Activated CD4-positive, alpha-beta T cell treated with anti-CD3 and anti-CD28 coated beads for 4 hours (primary cell): Measurements from ENCODE around the gene KRTAP10-3.
"Not testable (repeated sequence)": the region's sequence is repeated elsewhere in the genome, so short reads cannot be mapped to it uniquely, and the experiment has no call there.

Source experiments
- DNase-seq, 2 donors: peaks; one replicate each; pipeline ENCODE4 v3.0.0-alpha.2; 2020

KRTAP10-3 gene

DNA sequence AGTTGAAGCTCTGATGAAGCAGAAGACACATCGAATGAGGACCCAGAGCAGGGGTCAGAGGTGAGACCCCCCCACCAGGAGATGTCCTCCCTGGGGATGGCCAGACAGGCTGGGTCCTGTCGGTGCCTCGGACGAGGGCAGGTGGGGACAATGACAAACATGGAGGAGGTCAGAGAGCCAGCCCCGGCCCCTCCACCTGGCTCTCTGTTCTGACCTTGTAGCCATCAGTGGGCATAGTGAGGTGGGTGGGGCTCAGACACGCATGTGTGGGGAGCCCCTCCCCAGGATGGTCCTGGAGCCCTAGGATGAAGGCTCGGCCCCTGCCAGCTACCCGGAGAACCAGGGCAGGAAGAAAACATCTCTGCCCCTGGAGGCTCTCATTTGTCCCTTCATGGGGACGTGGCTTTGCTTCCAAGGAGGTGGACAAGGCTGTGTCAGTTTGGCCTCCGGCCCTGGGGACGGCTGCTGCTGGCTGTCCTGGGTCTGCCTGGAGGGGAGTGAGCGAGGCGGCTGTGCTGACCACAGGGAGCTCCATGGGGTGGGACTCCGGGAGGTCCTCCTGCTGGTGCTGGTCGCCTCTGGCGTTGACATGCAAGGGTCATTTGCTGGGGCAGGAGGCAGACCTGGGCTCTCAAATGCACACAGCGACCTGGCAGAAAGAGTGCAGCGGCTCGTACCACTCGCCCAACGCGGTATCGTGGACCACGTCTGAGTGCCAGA, 31.2 kb upstream of the KRTAP10-3 start:
- no peak for DNase-seq

DNA sequence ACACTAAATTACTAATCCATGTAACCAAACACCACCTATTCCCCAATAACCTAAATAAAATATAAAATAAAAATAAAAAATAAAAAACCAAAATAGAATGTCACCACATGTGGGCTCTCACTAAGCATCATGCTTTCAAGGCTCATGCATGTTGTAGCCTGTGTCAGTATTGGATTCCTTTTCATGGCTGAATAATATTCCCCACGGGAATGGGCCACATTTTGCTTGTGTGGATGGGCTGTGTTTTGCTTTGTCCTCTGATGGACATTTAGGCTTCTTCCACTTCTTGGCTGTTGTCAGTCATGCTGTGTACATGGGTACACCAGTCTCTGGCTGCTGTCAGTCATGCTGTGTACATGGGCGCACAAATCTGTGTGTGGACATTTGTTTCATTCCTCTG, 30.5 kb upstream of the KRTAP10-3 start:
- no peak for DNase-seq

DNA sequence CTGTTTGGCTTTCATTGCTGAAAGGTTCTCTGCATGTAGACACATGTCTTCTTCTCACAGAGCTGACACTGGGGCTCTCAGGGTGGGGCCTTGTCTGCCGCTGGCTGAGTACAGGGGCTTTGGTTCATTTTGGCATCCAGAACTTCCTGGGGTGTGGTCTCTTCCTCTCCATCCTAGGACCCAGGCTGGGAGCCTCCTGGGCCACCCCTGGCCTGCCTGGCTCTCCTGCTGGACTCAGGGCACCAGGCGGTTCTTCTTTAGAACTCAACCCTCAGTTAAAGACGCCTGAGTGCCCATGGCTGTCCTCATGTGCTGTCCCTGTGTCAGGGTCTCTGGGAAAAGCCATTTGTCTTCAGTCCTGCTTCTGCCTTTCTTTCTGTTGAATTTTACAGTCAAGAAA, 27.3 kb upstream of the KRTAP10-3 start:
- no peak for DNase-seq

DNA sequence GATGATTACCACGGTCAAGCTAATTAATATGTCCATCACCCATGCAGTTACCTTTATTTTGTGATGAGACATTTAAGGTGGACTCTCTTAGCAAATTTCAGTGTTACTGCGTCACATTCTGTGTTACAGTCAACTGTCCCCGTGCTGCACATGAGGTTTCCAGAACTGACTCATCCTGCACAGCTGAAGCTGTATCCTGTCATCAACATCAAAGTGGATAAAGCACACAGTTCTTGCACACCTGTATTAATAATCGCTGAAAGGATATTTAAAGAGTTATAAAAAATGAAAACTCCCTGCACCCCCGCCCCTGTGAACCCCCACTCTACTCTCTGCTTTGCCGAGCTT, 25.2 kb upstream of the KRTAP10-3 start:
- peak in 1 of 2 donors; percentile 21 for DNase-seq

DNA sequence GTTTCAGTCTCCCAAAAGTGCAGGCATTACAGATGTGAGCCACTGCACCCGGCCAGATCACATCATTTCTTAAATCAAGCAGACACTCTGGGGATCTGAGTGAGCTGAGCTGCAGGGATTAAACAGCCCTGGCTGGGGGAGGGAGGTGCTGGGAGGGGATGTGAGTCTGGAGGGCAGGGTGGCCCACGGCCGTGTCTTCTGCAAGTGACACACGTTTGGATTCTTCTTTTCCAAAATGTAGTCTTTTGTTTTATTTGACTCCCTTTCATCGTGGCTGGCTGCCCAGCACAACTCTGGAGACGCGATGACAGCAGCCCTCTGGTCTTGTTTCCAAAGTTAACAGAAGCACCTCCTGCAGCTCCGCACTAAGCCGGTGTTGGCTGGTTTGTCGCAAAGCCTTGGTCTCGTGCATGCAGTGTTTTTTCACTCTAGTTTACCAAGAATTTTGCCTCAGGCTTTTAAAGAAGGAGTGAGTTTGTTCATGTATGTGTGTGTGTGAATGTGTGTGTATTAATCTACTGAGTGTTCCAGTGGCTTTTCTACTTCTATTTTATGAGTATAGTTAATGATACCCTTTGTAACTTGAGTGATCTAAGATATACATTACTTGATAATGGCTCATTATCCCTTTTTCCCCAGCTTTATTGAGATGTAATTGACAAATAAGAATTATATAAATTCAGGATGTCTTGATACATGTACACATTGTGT, 24.6 kb upstream of the KRTAP10-3 start:
- no peak for DNase-seq

DNA sequence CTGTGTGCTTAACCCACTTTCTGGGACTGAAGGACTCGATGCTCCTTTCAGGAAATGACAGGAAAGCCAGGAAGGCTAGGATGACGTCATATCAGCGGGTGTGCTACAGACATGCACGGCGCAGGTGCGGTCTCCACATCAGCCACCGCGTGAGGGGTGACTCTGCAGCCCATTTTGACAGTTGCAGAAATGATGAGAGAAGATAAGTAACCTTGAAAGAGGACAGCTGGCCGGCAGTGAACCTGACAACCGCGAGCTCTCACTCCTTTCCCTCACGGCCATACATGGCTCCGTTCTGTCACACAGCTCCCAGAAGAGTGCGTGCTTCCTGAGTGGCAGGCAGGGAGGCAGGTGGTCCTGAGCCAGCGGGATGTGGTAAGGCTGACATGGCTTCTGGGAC, 23.5 kb upstream of the KRTAP10-3 start:
- DNase-seq: no peak

DNA sequence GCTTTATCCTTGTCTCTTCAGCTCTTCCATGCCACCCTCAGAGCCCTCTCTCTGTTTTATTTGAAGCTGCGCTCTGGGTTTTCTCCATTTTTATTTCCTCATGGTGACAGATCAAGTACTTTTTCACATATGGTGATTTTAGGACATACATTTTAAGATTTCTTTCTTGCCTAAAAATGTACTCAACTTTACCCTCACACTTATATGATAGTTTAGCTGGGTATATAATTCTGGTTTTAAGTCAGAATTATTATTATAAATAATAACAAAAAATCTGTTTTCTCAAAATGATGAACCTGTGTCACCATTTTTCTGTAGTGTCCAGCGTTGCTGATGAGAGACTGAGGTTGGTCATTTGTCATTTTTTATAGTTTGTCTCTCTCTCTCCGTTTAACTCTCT, 22.6 kb upstream of the KRTAP10-3 start:
- no peak for DNase-seq

DNA sequence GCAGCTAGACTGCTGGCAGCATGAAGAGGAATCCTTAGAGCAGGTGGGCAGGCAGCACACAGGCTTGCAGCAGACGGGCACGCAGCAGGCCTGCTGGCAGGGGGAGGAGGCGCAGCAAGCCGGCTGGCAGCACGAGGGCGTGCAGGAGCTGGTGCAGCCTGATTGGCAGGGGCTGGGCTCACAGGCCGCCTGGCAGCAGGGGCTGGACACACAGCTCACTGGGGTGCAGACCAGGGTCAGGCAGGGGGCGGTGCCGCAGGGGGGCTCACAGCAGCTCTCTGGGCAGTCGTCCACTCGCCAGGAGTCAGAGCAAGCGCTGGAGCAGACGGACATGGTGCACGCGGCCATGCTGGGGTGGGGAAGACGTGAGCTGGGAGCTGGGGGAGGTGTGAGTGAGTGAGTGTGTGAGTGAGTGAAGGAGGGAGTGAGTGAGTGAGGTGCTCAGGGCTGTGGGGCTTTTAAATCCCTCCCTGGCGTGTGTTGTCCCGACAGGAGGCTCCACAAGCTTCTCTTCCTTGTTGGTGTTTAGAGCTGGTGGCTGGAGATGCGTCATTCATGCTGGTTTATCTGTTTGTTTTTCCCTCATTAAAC, 21.7 kb upstream of the KRTAP10-3 start, which contains the start of gene KRTAP10-5:
Gene KRTAP10-5 (minus strand): TSS at position 374 of the 591 bp plus-strand sequence. CDS start 26 bp downstream, at position 348.
- not testable (repeated sequence) for DNase-seq

DNA sequence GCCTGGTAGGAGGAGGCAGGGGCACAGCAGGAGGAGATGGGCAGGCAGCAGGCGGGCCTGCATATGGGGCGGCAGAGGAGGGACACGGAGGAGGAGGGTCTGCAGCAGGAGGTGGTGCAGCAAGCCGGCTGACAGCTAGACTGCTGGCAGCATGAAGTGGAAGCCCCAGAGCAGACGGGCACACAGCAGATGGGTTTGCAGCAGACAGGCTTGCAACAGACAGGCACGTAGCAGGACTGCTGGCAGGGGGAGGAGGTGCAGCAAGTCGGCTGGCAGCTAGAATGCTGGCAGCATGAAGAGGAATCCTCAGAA, 21.2 kb upstream of the KRTAP10-3 start:
- no peak for DNase-seq

DNA sequence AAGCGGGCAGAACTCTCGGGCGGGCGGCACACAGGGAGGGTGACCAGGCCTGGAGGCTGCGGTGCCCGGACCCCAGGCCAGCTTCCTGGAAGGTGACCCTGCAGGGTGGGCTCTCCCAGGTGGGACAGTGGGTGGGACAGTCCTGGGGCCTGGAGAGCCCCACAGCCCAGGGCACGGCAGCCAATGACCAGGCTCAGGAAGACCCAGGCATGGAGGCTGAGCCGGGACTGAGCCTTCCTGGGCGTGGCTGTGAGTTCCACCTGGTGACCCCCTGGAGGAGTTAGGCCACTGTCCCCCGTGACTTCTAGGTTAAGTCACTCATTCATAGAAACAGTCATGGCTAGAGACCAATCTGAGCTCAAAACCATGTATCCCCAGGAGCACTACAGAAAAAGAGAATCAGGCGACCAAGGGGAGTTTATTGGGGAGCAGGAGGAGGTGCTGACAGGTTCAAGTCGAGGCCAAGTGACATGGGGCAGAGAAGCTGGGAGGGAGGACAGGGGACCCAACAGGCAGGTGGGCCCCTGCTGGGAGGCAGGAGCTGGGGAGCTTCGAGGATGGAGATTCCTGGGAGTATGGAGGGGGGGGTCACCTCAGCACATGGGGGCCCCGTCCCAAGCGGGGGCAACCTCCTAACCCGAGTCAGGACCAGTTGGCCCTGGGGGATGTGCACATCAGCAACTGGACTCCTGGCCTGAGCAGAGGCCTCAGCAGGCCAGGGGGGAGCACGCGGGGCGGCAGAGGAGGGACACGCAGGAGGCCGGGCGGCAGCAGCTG, 20.6 kb upstream of the KRTAP10-3 start:
- no peak for DNase-seq

DNA sequence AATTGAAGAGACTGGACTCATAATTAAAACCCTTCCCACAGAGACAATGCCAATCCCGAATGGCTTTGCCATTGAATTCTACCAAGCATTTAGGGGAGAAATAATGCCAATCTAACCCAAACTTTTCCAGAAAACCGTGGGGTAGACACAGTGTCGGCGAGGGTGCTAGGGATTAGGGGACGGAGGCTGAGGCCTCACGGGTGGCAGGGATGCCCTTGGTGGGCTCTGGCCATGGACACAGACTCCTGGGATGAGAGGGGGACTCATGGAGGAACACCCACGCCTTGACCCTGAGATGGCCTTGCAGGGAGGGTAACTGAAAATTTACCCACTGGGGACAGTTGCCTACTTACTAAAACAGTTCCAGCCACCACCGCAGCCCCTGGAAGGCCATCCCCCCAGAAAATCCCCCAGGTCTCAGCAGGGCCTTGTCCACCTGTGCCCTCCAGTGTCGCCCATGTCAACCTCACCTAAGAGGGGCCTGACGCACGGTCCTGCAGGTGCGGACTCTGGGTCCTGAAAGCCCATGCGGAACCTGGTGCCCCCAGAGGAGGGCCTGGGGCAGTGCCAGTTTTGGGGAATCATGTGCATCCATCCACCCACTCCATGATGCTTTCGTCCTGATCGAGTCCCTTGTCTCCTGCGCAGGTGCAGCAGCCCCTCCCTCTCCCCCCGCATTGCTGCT, 19.9 kb upstream of the KRTAP10-3 start:
- DNase-seq: no peak

DNA sequence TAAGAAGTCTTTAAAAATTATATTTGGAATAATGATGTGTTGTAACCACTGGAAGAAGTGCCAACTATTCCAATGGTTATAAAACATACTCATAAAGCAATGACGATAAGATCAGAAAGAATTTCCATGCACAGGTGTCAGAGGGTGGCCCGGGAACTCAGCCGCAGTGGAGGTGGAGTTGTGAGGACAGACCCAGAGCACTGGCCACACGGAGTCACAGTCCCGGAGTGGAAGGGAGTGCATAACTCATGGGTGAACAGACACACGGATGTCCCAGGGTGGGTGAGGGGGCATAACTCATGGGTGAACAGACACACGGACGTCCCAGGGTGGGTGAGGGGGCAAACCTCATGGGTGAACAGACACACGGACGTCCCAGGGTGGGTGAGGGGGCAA, 17.4 kb upstream of the KRTAP10-3 start:
- no peak for DNase-seq

DNA sequence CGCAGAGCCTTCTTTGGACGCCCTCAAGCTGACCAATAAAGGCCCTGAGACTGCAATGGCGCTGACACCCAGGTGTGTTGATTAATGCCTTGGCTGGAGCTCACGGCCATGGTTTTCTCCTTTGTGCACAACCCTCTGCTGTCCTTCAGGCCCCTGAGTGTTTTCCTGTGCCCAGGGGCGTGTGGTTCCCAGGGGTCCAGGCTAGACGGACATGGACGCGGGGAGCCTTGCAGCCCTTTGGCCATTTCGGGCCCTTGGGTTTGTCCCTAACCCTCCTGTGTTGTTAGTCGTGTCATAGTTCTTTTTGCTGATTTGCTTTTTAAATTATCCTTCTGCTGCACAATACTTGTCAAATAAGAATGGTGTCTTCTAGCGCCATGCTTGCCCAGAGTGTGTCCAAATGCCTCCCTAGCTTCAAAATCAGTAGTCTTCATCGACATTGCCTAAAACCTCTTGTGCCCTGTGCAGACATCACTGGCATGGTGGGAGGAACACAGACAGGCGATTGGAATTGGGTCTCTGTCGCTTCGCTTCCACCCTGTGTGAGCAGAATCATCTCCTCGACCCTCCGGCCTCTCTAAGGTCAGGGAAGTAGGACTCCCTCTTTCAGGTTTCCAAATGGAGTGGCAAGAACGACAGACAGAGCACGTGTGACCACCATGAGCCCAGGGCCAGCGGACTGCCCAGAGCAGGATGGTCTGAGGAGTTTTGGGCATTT, 16.9 kb upstream of the KRTAP10-3 start:
- no peak for DNase-seq

DNA sequence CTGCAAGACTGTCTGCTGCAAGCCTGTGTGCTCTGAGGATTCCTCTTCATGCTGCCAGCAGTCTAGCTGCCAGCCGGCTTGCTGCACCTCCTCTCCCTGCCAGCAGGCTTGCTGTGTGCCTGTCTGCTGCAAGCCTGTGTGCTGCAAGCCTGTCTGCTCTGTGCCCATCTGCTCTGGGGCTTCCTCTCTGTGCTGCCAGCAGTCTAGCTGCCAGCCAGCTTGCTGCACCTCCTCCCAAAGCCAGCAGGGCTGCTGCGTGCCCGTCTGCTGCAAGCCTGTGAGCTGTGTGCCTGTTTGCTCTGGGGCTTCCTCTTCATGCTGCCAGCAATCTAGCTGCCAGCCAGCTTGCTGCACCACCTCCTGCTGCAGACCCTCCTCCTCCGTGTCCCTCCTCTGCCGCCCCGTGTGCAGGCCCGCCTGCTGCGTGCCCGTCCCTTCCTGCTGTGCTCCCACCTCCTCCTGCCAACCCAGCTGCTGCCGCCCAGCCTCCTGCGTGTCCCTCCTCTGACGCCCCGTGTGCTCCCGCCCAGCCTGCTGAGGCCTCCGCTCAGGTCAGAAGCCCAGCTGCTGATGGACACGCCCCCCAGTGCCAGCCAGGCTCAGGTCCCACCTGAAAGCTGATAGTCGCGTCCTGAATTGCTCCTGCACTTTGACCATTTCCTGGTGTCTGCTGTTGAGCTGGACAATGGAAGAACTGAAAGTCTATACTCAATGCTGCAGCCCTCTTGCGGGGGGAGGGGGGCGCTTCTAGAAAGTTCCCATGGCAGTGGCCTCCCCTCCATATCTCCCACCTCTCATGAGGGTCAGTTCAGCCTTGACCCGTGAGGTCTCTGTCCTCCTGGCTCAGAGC, 16.1 kb upstream of the KRTAP10-3 start:
- no peak for DNase-seq

DNA sequence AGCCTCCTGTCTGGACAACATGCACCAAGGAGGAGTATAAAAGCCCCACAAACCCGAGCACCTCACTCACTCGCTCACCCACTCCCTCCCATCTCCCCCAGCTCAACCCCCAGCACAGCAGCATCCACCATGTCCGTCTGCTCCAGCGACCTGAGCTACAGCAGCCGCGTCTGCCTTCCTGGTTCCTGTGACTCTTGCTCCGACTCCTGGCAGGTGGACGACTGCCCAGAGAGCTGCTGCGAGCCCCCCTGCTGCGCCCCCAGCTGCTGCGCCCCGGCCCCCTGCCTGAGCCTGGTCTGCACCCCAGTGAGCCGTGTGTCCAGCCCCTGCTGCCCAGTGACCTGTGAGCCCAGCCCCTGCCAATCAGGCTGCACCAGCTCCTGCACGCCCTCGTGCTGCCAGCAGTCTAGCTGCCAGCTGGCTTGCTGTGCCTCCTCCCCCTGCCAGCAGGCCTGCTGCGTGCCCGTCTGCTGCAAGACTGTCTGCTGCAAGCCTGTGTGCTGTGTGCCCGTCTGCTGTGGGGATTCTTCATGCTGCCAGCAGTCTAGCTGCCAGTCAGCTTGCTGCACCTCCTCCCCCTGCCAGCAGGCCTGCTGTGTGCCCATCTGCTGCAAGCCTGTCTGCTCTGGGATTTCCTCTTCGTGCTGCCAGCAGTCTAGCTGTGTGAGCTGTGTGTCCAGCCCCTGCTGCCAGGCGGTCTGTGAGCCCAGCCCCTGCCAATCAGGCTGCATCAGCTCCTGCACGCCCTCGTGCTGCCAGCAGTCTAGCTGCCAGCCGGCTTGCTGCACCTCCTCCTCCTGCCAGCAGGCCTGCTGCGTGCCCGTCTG, 15.2 kb upstream of the KRTAP10-3 start, which contains the start of gene KRTAP10-4:
Gene KRTAP10-4 (plus strand): TSS at position 100 of the 827 bp plus-strand sequence. CDS start 30 bp downstream, at position 130.
- not testable (repeated sequence) for DNase-seq

DNA sequence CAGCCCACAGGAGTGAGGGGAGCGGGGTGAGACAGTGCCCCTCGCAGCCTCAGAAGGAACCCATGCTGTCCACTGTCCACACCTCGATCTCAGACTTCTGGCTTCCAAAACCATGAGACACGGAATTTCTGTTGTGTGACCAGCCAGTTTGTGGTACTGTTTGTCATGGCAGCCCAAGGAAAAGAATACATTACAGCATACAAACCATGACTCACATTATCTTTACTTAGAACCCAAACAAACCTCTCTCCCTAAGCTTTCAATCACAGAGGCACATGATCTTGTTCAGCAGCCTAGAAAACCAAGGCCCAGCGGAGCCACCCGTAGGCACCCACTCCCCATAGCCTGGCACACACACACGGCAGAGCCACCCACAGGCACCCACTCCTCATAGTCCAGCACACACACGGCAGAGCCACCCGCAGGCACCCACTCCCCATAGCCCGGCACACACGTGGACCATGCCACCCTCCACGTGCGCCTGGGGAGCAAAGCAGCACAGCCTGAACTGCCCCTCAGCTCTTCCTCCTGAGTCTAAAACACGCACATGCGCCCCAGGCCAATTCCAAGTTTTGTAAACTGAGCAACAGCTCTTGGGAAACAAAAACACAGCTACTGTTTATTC, 14.5 kb upstream of the KRTAP10-3 start:
- no peak for DNase-seq

DNA sequence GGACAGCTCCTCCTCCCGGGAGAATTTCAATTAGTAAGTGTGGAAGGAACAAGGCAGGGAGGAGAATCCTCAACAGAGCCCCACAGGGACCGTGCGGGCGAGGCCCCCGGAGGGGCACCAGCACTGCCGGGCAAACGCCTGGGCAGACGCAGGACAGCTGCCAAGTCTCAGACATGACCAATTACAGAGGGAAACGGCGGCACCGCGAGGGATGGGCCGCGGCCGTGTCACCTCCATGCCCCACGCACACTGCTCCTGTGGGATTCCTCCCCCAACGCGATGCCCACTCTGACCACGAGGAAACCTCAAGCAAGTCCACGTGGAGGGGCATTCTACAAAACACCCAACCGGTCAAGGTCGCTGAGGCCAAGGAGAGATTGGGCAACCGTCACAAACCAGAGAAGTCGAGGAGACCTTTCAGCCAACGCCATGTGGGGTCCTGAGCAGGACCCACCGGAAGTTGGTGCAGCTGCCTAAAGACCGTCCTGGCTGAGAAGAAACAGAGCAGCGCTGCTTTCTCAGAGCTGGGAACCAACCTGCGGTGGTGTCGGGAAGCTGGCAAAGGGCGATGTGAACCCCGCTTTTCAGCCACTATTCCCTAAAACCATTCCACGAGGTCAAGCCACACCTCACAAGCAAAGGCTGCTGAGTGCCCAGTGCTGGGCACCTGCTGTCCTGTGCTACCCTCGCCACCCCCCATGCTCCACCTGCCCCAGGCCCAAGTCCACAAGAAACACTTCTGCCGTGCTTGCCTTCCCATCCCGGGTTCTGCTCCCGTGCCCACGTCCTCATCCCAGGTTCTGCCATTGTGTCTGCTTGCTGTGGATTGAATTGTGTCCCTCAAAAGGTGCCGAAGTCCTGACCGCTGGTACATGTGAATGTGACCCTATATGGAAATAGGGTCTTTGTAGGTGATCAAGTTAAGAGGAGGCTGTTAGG, 13.5 kb upstream of the KRTAP10-3 start:
- DNase-seq: no peak

DNA sequence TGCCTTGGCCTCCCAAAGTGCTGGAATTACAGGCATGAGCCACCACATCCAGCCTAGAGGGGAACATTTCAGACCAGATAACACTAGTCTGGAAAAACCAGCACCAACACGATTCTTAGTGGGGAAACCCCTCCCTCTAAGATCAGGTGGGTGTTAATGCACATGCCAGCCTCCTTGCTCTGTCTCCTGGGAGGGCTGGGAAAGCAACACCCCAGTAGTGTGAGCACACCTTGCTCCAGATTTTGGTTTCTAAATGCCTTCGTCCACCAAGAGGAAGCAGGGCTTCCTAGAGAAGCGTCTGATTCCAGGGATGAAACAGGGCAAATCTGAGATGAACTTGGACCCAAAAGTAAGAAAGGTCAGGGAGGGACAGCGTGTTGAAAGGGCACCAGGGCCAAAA, 12.7 kb upstream of the KRTAP10-3 start:
- DNase-seq: no peak
